ENCODE measurements around the gene TPM2. TPM values are rescaled to one million over a fixed set of nuclear protein-coding genes. Genes with fewer than 3 reads are reported as not detected.

The TPM2 gene
- total and polyA plus RNA-seq, 8 donors, result 460 to 3,642 (median 1,093) TPM

- peaks cover 0 to 4% (median 0%) of the 10 kb centered on the region in 4 donors for H3K4me1 ChIP-seq
- intact Hi-C loops (cut with DNase I; ENCODE audit: low total_unique reads), result no loop called here
- no peak for DNase-seq
- no peaks in the 10 kb centered on the region for H3K9me3 ChIP-seq
- peak overlapping the region in 2 of 5 donors; percentile 43 to 72 for H3K27ac ChIP-seq
- TF ChIP-seq POLR2AphosphoS5 (IDR thresholded peaks at IDR 0.05) (no peak), EP300 (IDR thresholded peaks at IDR 0.05) (no peak), POLR2A (IDR thresholded peaks at IDR 0.05) (no peak)
- TF ChIP-seq, protein P1, sequence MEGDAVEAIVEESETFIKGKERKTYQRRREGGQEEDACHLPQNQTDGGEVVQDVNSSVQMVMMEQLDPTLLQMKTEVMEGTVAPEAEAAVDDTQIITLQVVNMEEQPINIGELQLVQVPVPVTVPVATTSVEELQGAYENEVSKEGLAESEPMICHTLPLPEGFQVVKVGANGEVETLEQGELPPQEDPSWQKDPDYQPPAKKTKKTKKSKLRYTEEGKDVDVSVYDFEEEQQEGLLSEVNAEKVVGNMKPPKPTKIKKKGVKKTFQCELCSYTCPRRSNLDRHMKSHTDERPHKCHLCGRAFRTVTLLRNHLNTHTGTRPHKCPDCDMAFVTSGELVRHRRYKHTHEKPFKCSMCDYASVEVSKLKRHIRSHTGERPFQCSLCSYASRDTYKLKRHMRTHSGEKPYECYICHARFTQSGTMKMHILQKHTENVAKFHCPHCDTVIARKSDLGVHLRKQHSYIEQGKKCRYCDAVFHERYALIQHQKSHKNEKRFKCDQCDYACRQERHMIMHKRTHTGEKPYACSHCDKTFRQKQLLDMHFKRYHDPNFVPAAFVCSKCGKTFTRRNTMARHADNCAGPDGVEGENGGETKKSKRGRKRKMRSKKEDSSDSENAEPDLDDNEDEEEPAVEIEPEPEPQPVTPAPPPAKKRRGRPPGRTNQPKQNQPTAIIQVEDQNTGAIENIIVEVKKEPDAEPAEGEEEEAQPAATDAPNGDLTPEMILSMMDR (IDR thresholded peaks at IDR 0.05), result no peak
- H3K27me3 ChIP-seq, result no peaks in the 10 kb centered on the region
- peaks cover 96 to 100% (median 100%) of the 10 kb centered on the region in 4 donors for H3K36me3 ChIP-seq
- no peak overlapping the region for H3K4me3 ChIP-seq
- 88 to 94% (median 91%) methylated on average over 6 of the region's 6 CpGs for WGBS, 5 donors
These were observed 24.4 kb upstream of the TPM2 start for GRCh38 chr9:35714123-35714522.

DNA sequence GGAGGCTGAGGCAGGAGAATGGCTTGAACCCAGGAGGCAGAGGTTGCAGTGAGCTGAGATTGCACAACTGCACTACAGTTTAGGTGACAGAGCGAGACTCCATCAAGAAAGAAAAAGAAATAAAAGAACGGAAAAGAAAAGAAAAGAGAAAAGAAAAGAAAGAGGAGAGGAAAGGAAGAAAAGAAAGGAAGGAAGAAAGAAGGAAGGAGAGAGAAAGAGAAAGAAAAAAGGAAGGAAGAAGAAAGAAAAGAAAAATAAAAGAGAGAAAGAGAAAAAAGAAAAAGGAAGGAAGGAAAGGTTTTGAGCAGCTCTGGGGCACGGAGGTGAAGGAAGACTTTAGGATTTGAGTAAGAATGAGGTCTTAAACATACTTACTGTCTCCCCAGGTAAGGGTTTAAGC is 23.9 kb upstream of the TPM2 start:
- no peak for DNase-seq
- no peaks in the 10 kb centered on the region for H3K27me3 ChIP-seq
- no peak overlapping the region for H3K4me3 ChIP-seq
- TF ChIP-seq EP300 (IDR thresholded peaks at IDR 0.05) (no peak), POLR2AphosphoS5 (IDR thresholded peaks at IDR 0.05) (no peak), POLR2A (IDR thresholded peaks at IDR 0.05) (no peak)
- TF ChIP-seq, protein P1 (IDR thresholded peaks at IDR 0.05), result no peak
- no peaks in the 10 kb centered on the region for H3K9me3 ChIP-seq
- peak overlapping the region in 2 of 5 donors; percentile 43 to 72 for H3K27ac ChIP-seq
- 79 to 100% (median 93%) methylated on average over 3 of the region's 3 CpGs for WGBS, 5 donors
- peaks cover 0 to 4% (median 0%) of the 10 kb centered on the region in 4 donors for H3K4me1 ChIP-seq
- intact Hi-C loops (cut with DNase I; ENCODE audit: low total_unique reads), result no loop called here
- H3K36me3 ChIP-seq, result peaks cover 96 to 100% (median 100%) of the 10 kb centered on the region in 4 donors

GRCh38 chr9:35712762-35713400 is 23.2 kb upstream of the TPM2 start:
- peak overlapping the region in 1 of 5 donors; percentile 72 for H3K27ac ChIP-seq
- H3K4me3 ChIP-seq, result no peak overlapping the region
- no peaks in the 10 kb centered on the region for H3K27me3 ChIP-seq
- no peaks in the 10 kb centered on the region for H3K9me3 ChIP-seq
- no peak for DNase-seq
- H3K4me1 ChIP-seq, result peaks cover 0 to 4% (median 0%) of the 10 kb centered on the region in 4 donors
- intact Hi-C loops (cut with DNase I; ENCODE audit: low total_unique reads), result no loop called here
- 77 to 92% (median 85%) methylated on average over 10 to 11 of the region's 11 CpGs for WGBS, 5 donors
- peaks cover 96 to 100% (median 100%) of the 10 kb centered on the region in 4 donors for H3K36me3 ChIP-seq
- TF ChIP-seq POLR2A (IDR thresholded peaks at IDR 0.05) (no peak), EP300 (IDR thresholded peaks at IDR 0.05) (no peak), POLR2AphosphoS5 (IDR thresholded peaks at IDR 0.05) (no peak)
- TF ChIP-seq, protein P1 (IDR thresholded peaks at IDR 0.05), result no peak

DNA sequence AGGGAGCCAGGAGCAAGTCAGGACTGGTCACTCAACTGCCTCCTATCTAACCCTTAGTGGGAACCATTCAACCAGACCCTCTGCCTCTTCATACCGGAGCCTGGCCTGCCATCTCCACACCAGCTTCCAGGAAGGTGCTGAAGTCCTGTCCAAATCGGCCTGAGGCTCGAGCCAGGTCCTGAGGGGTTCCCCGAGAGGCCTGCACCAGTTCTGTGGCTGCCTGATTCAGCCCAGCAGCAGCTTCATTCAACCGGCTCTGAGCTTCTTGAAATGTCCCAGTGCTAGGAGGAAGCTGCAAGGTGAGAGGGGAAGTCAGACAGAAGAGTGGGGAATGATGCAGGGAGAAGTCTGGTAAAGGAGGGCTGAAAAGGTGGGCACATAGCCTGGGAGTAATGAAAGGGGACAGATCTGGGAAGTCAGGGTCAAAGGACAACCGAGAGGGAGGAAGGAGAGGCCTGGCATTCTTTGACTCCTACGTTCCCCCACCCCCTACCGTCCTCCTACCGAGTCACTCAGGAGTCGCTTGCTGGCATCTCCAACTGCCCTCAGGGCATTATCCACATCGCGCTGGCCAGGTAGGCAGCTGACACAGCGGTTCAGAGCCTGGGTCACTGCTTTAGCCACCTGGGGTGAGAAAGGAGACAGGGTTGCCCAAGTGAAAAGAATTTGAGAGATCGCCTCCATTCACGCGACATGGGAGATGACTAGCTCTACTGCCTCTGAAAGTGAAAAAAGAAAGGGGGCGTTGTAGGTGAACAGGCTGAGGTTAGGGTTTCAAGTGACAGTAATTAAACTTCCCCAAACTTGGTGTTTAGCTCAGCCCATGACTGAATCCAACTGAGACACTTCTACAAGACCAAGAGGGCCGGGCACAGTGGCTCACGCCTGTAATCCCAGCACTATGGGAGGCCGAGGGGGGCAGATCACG is 22.0 kb upstream of the TPM2 start:
- H3K27ac ChIP-seq, result peak overlapping the region in 2 of 5 donors; percentile 6 to 72
- WGBS, 5 donors, result 87 to 92% (median 88%) methylated on average over 20 to 21 of the region's 21 CpGs
- H3K4me3 ChIP-seq, result no peak overlapping the region
- H3K36me3 ChIP-seq, result peaks cover 96 to 100% (median 100%) of the 10 kb centered on the region in 4 donors
- no peaks in the 10 kb centered on the region for H3K27me3 ChIP-seq
- no peak for TF ChIP-seq POLR2A (IDR thresholded peaks at IDR 0.05)
- TF ChIP-seq, protein P1 (IDR thresholded peaks at IDR 0.05), result no peak
- no peak for TF ChIP-seq POLR2AphosphoS5 (IDR thresholded peaks at IDR 0.05)
- no peak for TF ChIP-seq EP300 (IDR thresholded peaks at IDR 0.05)
- intact Hi-C loops (cut with DNase I; ENCODE audit: low total_unique reads), result no loop called here
- peaks cover 0 to 4% (median 0%) of the 10 kb centered on the region in 4 donors for H3K4me1 ChIP-seq
- no peak for DNase-seq
- no peaks in the 10 kb centered on the region for H3K9me3 ChIP-seq

Data from stomach (tissue), 9 donors.